HEK293 (cell line): ENCODE data around the gene ADCY6.
A peak's percentile ranks its signal among the peaks of the same experiment; 100 is the strongest.

Experiments
- EGR2 ChIP-seq: fragments of 450-650 bp; formaldehyde crosslinking; IDR thresholded peaks from 2 replicates; pipeline ENCODE4 v1.5.1; 2016; ENCODE audit warnings: low read depth, missing biosample characterization, missing genetic modification characterization
- KLF8 ChIP-seq: fragments of 450-650 bp; formaldehyde crosslinking; IDR thresholded peaks from 2 replicates; pipeline ENCODE4 v1.5.1; 2016; ENCODE audit warnings: missing biosample characterization, missing genetic modification characterization
- ZBTB17 ChIP-seq: fragments of 450-650 bp; formaldehyde crosslinking; IDR thresholded peaks from 2 replicates; pipeline ENCODE4 v1.5.1; 2016; ENCODE audit warnings: missing biosample characterization, missing genetic modification characterization
- ZNF10 ChIP-seq: fragments of 450-650 bp; formaldehyde crosslinking; IDR thresholded peaks from 2 replicates; pipeline ENCODE4 v1.5.1; 2017; ENCODE audit warnings: missing biosample characterization, missing genetic modification characterization
- ZNF16 ChIP-seq: fragments of 450-650 bp; formaldehyde crosslinking; IDR thresholded peaks from 2 replicates; pipeline ENCODE4 v1.5.1; 2016; ENCODE audit warnings: low read depth, missing biosample characterization, missing genetic modification characterization
- ZNF24 ChIP-seq: fragments of 450-650 bp; formaldehyde crosslinking; IDR thresholded peaks from 2 replicates; pipeline ENCODE4 v1.5.1; 2016; ENCODE audit warnings: missing biosample characterization, missing genetic modification characterization
- ZNF311 ChIP-seq: fragments of 450-650 bp; formaldehyde crosslinking; IDR thresholded peaks from 2 replicates; pipeline ENCODE4 v1.5.1; 2017; ENCODE audit warnings: missing biosample characterization, missing genetic modification characterization, borderline replicate concordance
- ZNF324 ChIP-seq: fragments of 450-650 bp; formaldehyde crosslinking; IDR thresholded peaks from 2 replicates; pipeline ENCODE4 v1.5.1; 2016; ENCODE audit warnings: missing biosample characterization, missing genetic modification characterization
- ZNF518A ChIP-seq: fragments of 450-650 bp; formaldehyde crosslinking; conservative IDR thresholded peaks from 2 replicates; pipeline ENCODE4 v1.5.1; 2016; ENCODE audit warnings: low read depth, missing biosample characterization, missing genetic modification characterization
- ZNF621 ChIP-seq: fragments of 450-650 bp; formaldehyde crosslinking; IDR thresholded peaks from 2 replicates; pipeline ENCODE4 v1.5.1; 2017; ENCODE audit warnings: missing biosample characterization, missing genetic modification characterization
- ZNF629 ChIP-seq: fragments of 450-650 bp; formaldehyde crosslinking; IDR thresholded peaks from 2 replicates; pipeline ENCODE4 v1.5.1; 2017; ENCODE audit warnings: missing biosample characterization, missing genetic modification characterization
- ZNF658 ChIP-seq: fragments of 450-650 bp; formaldehyde crosslinking; IDR thresholded peaks from 2 replicates; pipeline ENCODE4; 2016; ENCODE audit warnings: missing biosample characterization, missing genetic modification characterization
- ZNF692 ChIP-seq: fragments of 450-650 bp; formaldehyde crosslinking; IDR thresholded peaks from 2 replicates; pipeline ENCODE4 v1.5.1; 2016; ENCODE audit warnings: missing biosample characterization, missing genetic modification characterization
- ZNF76 ChIP-seq: fragments of 450-650 bp; formaldehyde crosslinking; IDR thresholded peaks from 2 replicates; pipeline ENCODE4; 2016; ENCODE audit warnings: low read depth, missing biosample characterization, missing genetic modification characterization, borderline replicate concordance
- TF ChIP-seq, protein P1 (sequence below): fragments of 450-650 bp; IDR thresholded peaks from 2 replicates; pipeline ENCODE4 v1.5.1; 2018; ENCODE audit warnings: missing biosample characterization, mild to moderate bottlenecking, missing genetic modification characterization
- TF ChIP-seq, protein P2 (sequence below): fragments of 450-650 bp; formaldehyde crosslinking; IDR thresholded peaks from 2 replicates; pipeline ENCODE4 v1.5.1; 2017; ENCODE audit warnings: missing biosample characterization, missing genetic modification characterization
- TF ChIP-seq, protein P3 (sequence below): fragments of 450-650 bp; formaldehyde crosslinking; IDR thresholded peaks from 2 replicates; pipeline ENCODE4 v1.5.1; 2016; ENCODE audit warnings: missing biosample characterization, missing genetic modification characterization

The ADCY6 gene

GRCh38 chr12:48815126-48816110 is 26.5 kb upstream of the ADCY6 start (continued):
- TF ChIP-seq, protein P1, sequence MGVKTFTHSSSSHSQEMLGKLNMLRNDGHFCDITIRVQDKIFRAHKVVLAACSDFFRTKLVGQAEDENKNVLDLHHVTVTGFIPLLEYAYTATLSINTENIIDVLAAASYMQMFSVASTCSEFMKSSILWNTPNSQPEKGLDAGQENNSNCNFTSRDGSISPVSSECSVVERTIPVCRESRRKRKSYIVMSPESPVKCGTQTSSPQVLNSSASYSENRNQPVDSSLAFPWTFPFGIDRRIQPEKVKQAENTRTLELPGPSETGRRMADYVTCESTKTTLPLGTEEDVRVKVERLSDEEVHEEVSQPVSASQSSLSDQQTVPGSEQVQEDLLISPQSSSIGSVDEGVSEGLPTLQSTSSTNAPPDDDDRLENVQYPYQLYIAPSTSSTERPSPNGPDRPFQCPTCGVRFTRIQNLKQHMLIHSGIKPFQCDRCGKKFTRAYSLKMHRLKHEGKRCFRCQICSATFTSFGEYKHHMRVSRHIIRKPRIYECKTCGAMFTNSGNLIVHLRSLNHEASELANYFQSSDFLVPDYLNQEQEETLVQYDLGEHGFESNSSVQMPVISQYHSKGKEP (tag by site-specific recombination): no peak
- TF ChIP-seq ZNF76 (tag by site-specific recombination): no peak; the same call in 1 of the 2 replicates
- TF ChIP-seq, protein P2, sequence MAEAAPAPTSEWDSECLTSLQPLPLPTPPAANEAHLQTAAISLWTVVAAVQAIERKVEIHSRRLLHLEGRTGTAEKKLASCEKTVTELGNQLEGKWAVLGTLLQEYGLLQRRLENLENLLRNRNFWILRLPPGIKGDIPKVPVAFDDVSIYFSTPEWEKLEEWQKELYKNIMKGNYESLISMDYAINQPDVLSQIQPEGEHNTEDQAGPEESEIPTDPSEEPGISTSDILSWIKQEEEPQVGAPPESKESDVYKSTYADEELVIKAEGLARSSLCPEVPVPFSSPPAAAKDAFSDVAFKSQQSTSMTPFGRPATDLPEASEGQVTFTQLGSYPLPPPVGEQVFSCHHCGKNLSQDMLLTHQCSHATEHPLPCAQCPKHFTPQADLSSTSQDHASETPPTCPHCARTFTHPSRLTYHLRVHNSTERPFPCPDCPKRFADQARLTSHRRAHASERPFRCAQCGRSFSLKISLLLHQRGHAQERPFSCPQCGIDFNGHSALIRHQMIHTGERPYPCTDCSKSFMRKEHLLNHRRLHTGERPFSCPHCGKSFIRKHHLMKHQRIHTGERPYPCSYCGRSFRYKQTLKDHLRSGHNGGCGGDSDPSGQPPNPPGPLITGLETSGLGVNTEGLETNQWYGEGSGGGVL (tag by site-specific recombination): peak; percentile 100
- no peak for TF ChIP-seq ZNF518A (tag by site-specific recombination)
- peak; percentile 93 for TF ChIP-seq KLF8 (tag by site-specific recombination)
- TF ChIP-seq ZNF24 (tag by site-specific recombination): no peak
- TF ChIP-seq ZNF10: no peak; the same call in 1 of the 2 replicates
- no peak for TF ChIP-seq ZNF658
- TF ChIP-seq ZNF324: 0 out of 2 replicates have a peak, but pooled peaks have one; percentile 24
- TF ChIP-seq ZNF629 (tag by site-specific recombination): peak; percentile 59; the same call in 1 of the 2 replicates
- no peak for TF ChIP-seq ZNF16 (tag by site-specific recombination)
- TF ChIP-seq, protein P3, sequence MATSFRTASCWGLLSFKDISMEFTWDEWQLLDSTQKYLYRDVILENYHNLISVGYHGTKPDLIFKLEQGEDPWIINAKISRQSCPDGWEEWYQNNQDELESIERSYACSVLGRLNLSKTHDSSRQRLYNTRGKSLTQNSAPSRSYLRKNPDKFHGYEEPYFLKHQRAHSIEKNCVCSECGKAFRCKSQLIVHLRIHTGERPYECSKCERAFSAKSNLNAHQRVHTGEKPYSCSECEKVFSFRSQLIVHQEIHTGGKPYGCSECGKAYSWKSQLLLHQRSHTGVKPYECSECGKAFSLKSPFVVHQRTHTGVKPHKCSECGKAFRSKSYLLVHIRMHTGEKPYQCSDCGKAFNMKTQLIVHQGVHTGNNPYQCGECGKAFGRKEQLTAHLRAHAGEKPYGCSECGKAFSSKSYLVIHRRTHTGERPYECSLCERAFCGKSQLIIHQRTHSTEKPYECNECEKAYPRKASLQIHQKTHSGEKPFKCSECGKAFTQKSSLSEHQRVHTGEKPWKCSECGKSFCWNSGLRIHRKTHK (tag by site-specific recombination): no peak
- TF ChIP-seq ZNF621 (tag by site-specific recombination): no peak
- peak; percentile 56; the same call in 1 of the 2 replicates for TF ChIP-seq ZNF692 (tag by site-specific recombination)
- TF ChIP-seq EGR2 (tag by site-specific recombination): peak; percentile 92
- TF ChIP-seq ZNF311 (tag by site-specific recombination): no peak
- TF ChIP-seq ZBTB17: peak; percentile 100
